HG03060 (cell line): ENCODE measurements around the gene PDE3B.
"Not testable (repeated sequence)": the region's sequence is repeated elsewhere in the genome, so short reads cannot be mapped to it uniquely, and the experiment has no call there.

Source experiments
- ATAC-seq: cut with Tn5 transposase; IDR thresholded peaks from one replicate; pipeline ENCODE4 v1.9.1; 2021; ENCODE audit warnings: low read depth, moderate number of reproducible peaks; ENCODE audit not compliant: unreplicated experiment

The PDE3B gene

GRCh38 chr11:14784230-14784629 lies 140.6 kb downstream of the PDE3B start:
- no peak for ATAC-seq

- no peak for ATAC-seq
Measured at GRCh38 chr11:14789879-14790484, 146.4 kb downstream of the PDE3B start.

GRCh38 chr11:14793546-14793945 lies 149.9 kb downstream of the PDE3B start:
- ATAC-seq = no peak

- not testable (repeated sequence) for ATAC-seq
Measured at GRCh38 chr11:14796028-14796427, 152.4 kb downstream of the PDE3B start.

GRCh38 chr11:14803846-14804245 lies 160.2 kb downstream of the PDE3B start:
- no peak for ATAC-seq

- ATAC-seq = no peak
Measured at GRCh38 chr11:14809466-14809865, 165.9 kb downstream of the PDE3B start.

GRCh38 chr11:14812757-14813156 lies 169.2 kb downstream of the PDE3B start:
- no peak for ATAC-seq

GRCh38 chr11:14813516-14813915 lies 169.9 kb downstream of the PDE3B start:
- ATAC-seq = no peak

GRCh38 chr11:14818779-14819178 lies 175.2 kb downstream of the PDE3B start:
- no peak for ATAC-seq

- no peak for ATAC-seq
Measured at GRCh38 chr11:14819596-14819995, 176.0 kb downstream of the PDE3B start.

- no peak for ATAC-seq
Measured at GRCh38 chr11:14821031-14821430, 177.4 kb downstream of the PDE3B start.

- no peak for ATAC-seq
Measured at GRCh38 chr11:14826600-14826999, 183.0 kb downstream of the PDE3B start.

- ATAC-seq = no peak
Measured at GRCh38 chr11:14835496-14836492, 192.2 kb downstream of the PDE3B start.

- no peak for ATAC-seq
Measured at GRCh38 chr11:14842002-14842401, 198.4 kb downstream of the PDE3B start.

- no peak for ATAC-seq
Measured at GRCh38 chr11:14852571-14853177, 209.1 kb downstream of the PDE3B start.

GRCh38 chr11:14854057-14854456 lies 210.5 kb downstream of the PDE3B start:
- no peak for ATAC-seq

GRCh38 chr11:14855890-14856289 lies 212.3 kb downstream of the PDE3B start:
- no peak for ATAC-seq

GRCh38 chr11:14857621-14858020 lies 214.0 kb downstream of the PDE3B start:
- no peak for ATAC-seq

GRCh38 chr11:14858404-14858803 lies 214.8 kb downstream of the PDE3B start:
- ATAC-seq = no peak

GRCh38 chr11:14860511-14860910 lies 216.9 kb downstream of the PDE3B start:
- ATAC-seq = no peak

- no peak for ATAC-seq
Measured at GRCh38 chr11:14861680-14862079, 218.1 kb downstream of the PDE3B start.
